HG02970 (cell line): ENCODE results near the gene KIF27.
A peak's percentile ranks its signal among the peaks of the same experiment; 100 is the strongest.
"Not testable (repeated sequence)": the region's sequence is repeated elsewhere in the genome, so short reads cannot be mapped to it uniquely, and the experiment has no call there.

ENCODE experiments used
- ATAC-seq: cut with Tn5 transposase; IDR thresholded peaks from one replicate; pipeline ENCODE4 v1.9.1; 2021; ENCODE audit warnings: mild to moderate bottlenecking, moderate library complexity, moderate number of reproducible peaks; ENCODE audit not compliant: unreplicated experiment, low FRiP score

KIF27 gene

DNA sequence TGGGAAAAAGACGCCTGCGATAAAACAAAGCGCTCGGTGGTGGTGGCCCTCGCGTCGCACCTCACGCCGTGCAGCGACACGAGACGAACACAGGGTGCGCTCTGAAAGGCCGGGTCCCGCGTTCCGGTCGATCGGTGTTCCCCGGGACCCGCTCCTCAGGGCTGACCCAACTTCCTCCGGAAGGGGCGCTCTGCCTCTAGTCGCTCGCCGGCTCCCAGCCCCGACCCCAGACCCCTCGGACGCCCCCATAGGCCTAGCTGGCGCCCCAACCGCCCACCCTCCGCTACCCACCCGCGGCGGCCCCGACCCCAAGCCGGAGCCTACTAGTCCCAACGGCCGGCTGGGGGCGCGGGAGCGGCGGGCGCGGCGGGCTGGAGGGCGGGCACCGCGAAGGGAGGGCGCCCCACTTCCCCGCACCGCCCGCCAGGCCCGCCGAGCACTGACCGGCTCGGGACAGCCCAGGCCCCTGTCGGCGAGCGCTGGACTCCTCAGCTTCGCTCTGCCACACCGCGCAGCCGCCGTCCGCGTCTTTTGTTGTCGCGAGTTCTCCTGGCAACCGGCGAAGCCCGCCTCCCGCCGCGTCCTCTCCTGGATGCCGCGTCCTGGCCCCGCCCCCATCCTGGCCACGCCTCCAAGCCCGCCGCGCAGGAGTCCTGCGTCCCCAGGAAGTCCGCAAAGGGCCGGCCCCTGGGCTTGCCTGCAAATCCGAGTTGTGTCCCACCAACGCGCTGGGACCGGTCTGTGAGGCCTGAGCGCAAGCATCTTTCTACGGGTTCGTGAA, at the start of gene KIF27:
TSS of gene KIF27 (minus strand) at position 506 of the 781 bp plus-strand sequence. CDS start 5,841 bp downstream, outside the sequence.
- peak; percentile 97 for ATAC-seq

- ATAC-seq = no peak
Measured at GRCh38 chr9:83969602-83970001, 48.4 kb upstream of the KIF27 start.

DNA sequence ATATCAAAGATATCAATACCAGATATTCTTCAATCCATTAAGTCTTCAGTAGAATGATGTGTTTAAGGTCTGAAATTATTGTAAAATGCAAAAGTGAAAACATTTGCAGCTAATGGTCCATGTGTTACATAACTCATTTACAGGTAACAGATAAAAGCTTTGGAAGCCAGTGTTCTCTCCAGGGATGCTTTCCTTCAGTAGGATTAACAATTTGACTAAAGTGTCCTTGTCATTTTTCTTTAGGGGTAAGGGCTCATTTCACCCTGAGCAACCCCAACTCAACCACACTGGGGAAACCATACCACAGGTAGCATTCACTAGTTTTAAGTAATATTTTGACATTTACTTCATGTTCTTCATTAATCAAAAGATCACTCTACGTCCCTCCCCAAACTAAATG, 45.8 kb upstream of the KIF27 start:
- ATAC-seq = no peak

DNA sequence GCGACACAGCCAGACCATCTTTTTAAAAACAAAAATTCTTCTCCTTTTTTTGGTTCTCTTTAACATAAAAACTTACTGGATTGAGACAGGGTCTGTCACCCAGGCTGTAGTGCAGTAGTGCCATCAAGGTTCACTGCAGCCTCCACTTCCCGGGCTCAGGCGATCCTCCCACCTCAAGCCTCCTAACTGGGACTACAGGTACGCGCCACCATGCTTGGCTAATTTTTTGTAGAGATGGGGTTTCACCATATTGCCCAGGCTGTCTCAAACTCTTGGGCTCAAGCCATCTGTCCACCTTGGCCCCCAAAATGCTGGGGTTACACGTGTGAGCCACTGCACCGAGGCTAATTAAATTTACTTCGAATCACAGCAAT, 45.0 kb upstream of the KIF27 start:
- ATAC-seq = no peak

GRCh38 chr9:83965350-83966208, 44.3 kb upstream of the KIF27 start:
- ATAC-seq = no peak

DNA sequence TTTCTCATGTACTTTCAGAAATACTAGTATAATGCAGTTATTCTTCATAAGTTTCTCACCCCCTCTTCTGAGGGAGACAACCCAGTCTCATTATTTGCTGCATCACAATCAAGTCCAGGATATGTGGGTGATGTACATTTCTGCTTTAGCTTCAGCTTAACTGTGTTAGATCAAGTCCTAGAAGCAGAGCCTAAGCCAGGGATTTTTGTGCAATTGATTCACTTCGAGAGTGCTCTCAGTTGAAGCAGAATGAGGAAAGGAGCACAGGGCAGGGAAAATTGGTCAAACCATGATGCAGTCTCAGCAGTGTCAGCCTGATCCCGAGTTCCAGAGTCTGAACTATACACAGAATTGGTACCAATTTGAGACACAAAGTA, 43.7 kb upstream of the KIF27 start:
- ATAC-seq = no peak

DNA sequence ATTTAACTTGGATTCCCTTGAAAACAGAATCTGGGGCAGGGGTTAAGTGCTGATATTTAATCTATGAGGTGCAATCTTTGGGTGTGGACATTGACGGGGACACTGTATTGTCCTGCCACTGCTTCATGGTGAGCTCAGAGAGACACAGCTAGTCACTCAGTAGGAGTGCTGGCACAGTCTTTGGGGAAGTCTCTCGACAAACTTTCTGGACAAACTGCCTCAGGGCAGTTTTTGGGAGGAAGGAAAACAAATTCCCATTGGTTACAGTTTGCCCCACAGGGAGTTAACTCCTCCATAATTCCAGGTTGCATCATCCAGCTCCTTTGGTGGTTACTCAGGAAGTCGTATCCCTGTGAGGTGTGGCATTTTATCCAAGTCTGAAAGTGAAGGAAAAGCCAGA, 40.9 kb upstream of the KIF27 start:
- no peak for ATAC-seq

GRCh38 chr9:83960991-83961390, 39.8 kb upstream of the KIF27 start:
- ATAC-seq = no peak

DNA sequence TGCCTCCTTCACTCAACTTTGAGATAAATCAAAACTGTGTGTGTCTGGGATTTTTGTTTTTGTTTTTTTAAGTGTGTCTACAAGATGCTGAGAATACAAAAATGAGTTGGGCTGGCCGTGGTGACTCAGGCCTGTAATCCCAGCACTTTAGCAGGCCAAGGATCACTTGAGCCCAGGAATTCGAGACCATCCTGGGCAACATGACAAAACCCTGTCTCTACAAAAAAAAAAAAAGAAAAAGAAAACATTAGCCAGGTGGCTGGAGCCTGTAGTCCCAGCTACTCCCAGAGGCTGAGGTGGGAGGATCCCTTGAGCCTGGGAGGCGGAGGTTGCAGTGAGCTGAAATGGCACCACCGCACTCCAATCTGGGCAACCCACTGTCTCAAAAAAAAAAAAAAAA, 37.8 kb upstream of the KIF27 start:
- no peak for ATAC-seq

GRCh38 chr9:83957248-83957513, 35.9 kb upstream of the KIF27 start:
- no peak for ATAC-seq

GRCh38 chr9:83956436-83957247, 35.4 kb upstream of the KIF27 start:
- ATAC-seq = peak; percentile 47

- ATAC-seq = peak; percentile 29
Measured at GRCh38 chr9:83956086-83956435, 34.8 kb upstream of the KIF27 start.

GRCh38 chr9:83948096-83948495, 26.9 kb upstream of the KIF27 start:
- ATAC-seq = not testable (repeated sequence)

GRCh38 chr9:83940590-83941303, 19.5 kb upstream of the KIF27 start:
- ATAC-seq = no peak

DNA sequence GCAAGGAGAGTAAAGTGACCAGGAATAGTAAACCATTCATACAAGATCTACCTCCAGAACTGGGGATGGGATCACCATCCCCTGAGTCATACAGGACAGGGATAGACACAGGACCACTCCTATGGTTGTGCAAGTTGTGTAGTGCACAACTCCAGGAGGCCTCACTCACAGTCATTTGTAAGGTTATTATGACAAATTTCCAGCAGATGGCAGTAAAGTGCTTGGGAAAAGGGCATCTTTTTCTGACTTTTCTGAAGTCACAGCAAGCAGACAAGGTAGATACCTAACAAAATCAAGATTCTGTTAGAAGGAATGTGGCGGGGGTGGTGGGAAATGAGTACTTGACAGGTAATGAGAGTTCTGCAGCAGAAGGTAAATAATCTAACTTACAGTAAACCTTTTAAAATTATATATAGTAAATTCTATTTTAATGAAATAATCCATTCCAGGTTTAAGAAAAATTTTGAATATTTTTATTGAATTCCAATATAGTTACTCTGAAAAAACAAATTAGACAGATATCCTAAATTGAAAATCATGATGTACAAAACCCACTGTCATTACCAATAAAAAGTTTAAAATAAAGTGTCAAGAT, 16.7 kb upstream of the KIF27 start:
- ATAC-seq = no peak

DNA sequence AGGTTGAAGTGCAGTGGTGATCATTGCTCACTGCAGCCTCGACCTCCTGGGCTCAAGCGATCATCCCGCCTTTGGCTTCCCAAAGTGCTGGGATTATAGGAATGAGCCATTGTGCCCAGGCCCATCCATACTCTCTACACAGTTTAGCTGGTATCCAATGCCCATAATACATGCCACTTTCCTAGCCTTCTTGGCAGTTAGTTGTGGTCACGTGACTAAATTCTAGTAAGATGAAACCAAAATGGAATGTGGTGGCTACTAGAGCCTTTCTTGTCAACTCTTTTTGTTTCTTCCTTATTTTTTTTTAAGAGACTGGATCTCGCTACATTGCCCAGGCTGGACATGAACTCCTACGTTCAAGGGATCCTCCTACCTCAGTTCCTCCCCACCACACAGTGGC, 15.3 kb upstream of the KIF27 start:
- ATAC-seq = no peak

- no peak for ATAC-seq
Measured at GRCh38 chr9:83935276-83935935, 14.2 kb upstream of the KIF27 start.

- ATAC-seq = no peak
Measured at GRCh38 chr9:83934569-83935275, 13.5 kb upstream of the KIF27 start.

DNA sequence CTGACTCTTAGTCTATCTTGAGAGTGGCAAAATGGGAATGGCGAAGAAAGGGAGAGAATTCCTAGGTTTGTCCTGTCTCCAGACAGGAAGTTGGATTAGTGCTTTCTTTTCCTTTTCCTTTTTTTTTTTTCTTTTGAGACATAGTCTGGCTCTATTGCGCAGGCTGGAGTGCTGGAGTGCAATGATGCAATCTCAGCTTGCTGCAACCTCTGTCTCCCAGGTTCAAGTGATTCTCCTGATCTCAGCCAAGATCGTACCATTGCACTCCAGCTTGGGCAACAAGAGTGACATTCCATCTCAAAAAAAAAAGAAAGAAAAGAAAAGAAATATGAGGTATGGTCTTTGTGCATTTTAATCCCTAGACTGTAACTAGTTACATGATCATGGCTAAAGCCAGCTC, 12.6 kb upstream of the KIF27 start:
- no peak for ATAC-seq
